ACC112 (cell line): ENCODE results near the gene KDM5D.

Experiments used
- H2AFZ ChIP-seq: fragments of 200-600 bp; sonication (generic); one replicate; pipeline ENCODE4 v1.6.0; 2017; ENCODE audit warnings: antibody characterized with exemption, low read length; ENCODE audit not compliant: unreplicated experiment
- H3K27ac ChIP-seq: fragments of 200-600 bp; sonication (generic); 2 replicates; pipeline ENCODE4 v1.5.1; 2014; ENCODE audit warnings: low read depth, mild to moderate bottlenecking, antibody characterized with exemption, low read length, moderate library complexity
- H3K27me3 ChIP-seq: fragments of 200-600 bp; sonication (generic); 2 replicates; pipeline ENCODE4 v1.6.1; 2014; ENCODE audit warnings: mild to moderate bottlenecking, antibody characterized with exemption, low read length, moderate library complexity, mixed read lengths; ENCODE audit not compliant: insufficient read depth
- H3K36me3 ChIP-seq: fragments of 200-600 bp; sonication (generic); 2 replicates; pipeline ENCODE4 v1.6.1; 2016; ENCODE audit warnings: mild to moderate bottlenecking, antibody characterized with exemption, low read length, moderate library complexity, mixed read lengths; ENCODE audit not compliant: insufficient read depth
- H3K4me1 ChIP-seq: fragments of 200-600 bp; sonication (generic); one replicate; pipeline ENCODE4 v1.6.1; 2016; ENCODE audit warnings: low read length, mixed read lengths; ENCODE audit not compliant: insufficient read depth, unreplicated experiment, control insufficient read depth
- H3K4me3 ChIP-seq: fragments of 200-600 bp; sonication (generic); 2 replicates; pipeline ENCODE4 v1.5.1; 2014; ENCODE audit warnings: mild to moderate bottlenecking, low read depth, low read length
- H3K79me2 ChIP-seq: fragments of 200-600 bp; sonication (generic); one replicate; pipeline ENCODE4 v1.6.0; 2016; ENCODE audit warnings: low read length; ENCODE audit not compliant: control insufficient read depth, unreplicated experiment, insufficient read depth

KDM5D gene

GRCh38 chrY:19744381-19745378 lies at the start of gene KDM5D:
TSS of gene KDM5D (minus strand) at chrY:19744726. CDS start at chrY:19744534, 192 bp downstream.
- Histone ChIP-seq H2AFZ (peak within 1 kb of the TSS; percentile 87), H3K27ac (peak within 1 kb of the TSS; percentile 93), H3K4me3 (peak within 1 kb of the TSS; percentile 92), H3K4me1 (no peaks in the 10 kb centered on the region), H3K79me2 (peaks cover 16% of the 10 kb centered on the region), H3K36me3 (peaks cover 10% of the 10 kb centered on the region; the same call in 1 of the 2 replicates), H3K27me3 (no peaks in the 10 kb centered on the region)

- Histone ChIP-seq H3K79me2 (no peaks in the 10 kb centered on the region), H2AFZ (no peak overlapping the region)
Measured at GRCh38 chrY:19768375-19768774, 23.8 kb upstream of the KDM5D start.

GRCh38 chrY:19743331-19743730 lies 1.2 kb downstream of the KDM5D start:
- H3K36me3 ChIP-seq, result peaks cover 15% of the 10 kb centered on the region; the same call in 1 of the 2 replicates
- H2AFZ ChIP-seq, result no peak overlapping the region
- peaks cover 16% of the 10 kb centered on the region for H3K79me2 ChIP-seq
- peak overlapping the region; percentile 93 for H3K27ac ChIP-seq
- peak overlapping the region; percentile 92 for H3K4me3 ChIP-seq
- no peaks in the 10 kb centered on the region for H3K27me3 ChIP-seq
- H3K4me1 ChIP-seq, result no peaks in the 10 kb centered on the region

More at GRCh38 chrY:19768375-19768774, 23.8 kb upstream of the KDM5D start:
- Histone ChIP-seq H3K4me1 (no peaks in the 10 kb centered on the region), H3K4me3 (no peak overlapping the region), H3K36me3 (no peaks in the 10 kb centered on the region), H3K27ac (no peak overlapping the region), H3K27me3 (no peaks in the 10 kb centered on the region)

- Histone ChIP-seq H3K79me2 (peaks cover 16% of the 10 kb centered on the region), H3K4me3 (no peak overlapping the region)
Measured at GRCh38 chrY:19742153-19742552, 2.4 kb downstream of the KDM5D start.

GRCh38 chrY:19734425-19734824 lies 10.1 kb downstream of the KDM5D start:
- Histone ChIP-seq H3K27me3 (no peaks in the 10 kb centered on the region), H3K4me3 (no peak overlapping the region), H3K27ac (no peak overlapping the region), H3K79me2 (peaks cover 2% of the 10 kb centered on the region), H3K4me1 (no peaks in the 10 kb centered on the region), H2AFZ (no peak overlapping the region), H3K36me3 (peaks cover 10% of the 10 kb centered on the region)

More at GRCh38 chrY:19742153-19742552, 2.4 kb downstream of the KDM5D start:
- Histone ChIP-seq H3K27me3 (no peaks in the 10 kb centered on the region), H3K27ac (no peak overlapping the region), H3K36me3 (peaks cover 16% of the 10 kb centered on the region; the same call in 1 of the 2 replicates), H2AFZ (no peak overlapping the region), H3K4me1 (no peaks in the 10 kb centered on the region)

GRCh38 chrY:19717950-19718349 lies 26.6 kb downstream of the KDM5D start:
- Histone ChIP-seq H3K27me3 (no peaks in the 10 kb centered on the region), H3K36me3 (no peaks in the 10 kb centered on the region), H2AFZ (no peak overlapping the region), H3K79me2 (peaks cover 4% of the 10 kb centered on the region), H3K4me3 (no peak overlapping the region), H3K27ac (no peak overlapping the region), H3K4me1 (no peaks in the 10 kb centered on the region)

DNA sequence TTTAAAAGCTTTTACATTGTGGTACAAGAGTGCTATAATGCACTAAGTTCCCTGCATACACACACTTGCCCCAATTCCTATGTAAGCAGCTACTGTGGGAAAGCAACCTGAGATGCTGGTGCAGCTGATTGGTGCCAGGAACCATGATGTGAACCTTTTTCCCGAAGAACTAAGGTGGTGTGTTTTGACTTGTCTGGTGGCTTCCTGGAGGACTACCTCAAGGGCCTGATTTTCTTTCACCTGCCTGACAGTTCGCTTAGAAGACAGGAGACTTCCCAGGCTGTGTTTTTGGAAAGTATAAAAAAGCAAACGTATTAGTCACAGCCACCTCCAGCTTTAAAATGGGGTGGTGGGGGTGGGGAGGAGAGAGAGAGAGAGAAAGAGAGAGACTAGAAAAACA lies 27.4 kb downstream of the KDM5D start:
- Histone ChIP-seq H3K79me2 (peaks cover under 1% of the 10 kb centered on the region), H3K27ac (no peak overlapping the region), H3K4me1 (no peaks in the 10 kb centered on the region), H2AFZ (no peak overlapping the region), H3K4me3 (no peak overlapping the region), H3K27me3 (no peaks in the 10 kb centered on the region), H3K36me3 (no peaks in the 10 kb centered on the region)

DNA sequence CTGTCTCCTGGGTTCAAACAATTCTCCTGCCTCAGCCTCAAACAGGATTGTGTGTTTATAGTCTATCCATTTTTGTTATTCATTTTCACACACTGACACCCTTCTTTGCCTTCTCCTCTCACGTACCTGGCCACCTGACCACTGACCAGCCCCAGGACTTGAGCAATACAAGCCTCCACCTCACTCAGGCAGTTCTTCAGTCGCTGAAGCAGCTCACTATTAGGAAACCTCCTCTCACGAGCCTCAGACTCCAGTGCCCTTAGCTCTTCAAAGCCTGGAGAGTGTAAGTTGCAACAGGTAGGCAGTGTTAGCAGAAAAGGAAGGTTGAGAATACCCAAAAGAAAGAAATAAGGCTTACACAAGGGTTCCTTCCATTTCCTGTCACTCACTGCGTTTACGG lies 29.3 kb downstream of the KDM5D start:
- H3K4me1 ChIP-seq, result no peaks in the 10 kb centered on the region
- H3K27ac ChIP-seq, result no peak overlapping the region
- no peak overlapping the region for H3K4me3 ChIP-seq
- no peaks in the 10 kb centered on the region for H3K27me3 ChIP-seq
- H2AFZ ChIP-seq, result no peak overlapping the region
- 0 out of 2 replicates have a peak, but pooled peaks cover 1% of the 10 kb centered on the region for H3K36me3 ChIP-seq
- no peaks in the 10 kb centered on the region for H3K79me2 ChIP-seq

GRCh38 chrY:19713430-19713829 lies 31.1 kb downstream of the KDM5D start:
- H3K27me3 ChIP-seq, result no peaks in the 10 kb centered on the region
- no peak overlapping the region for H3K27ac ChIP-seq
- H3K4me1 ChIP-seq, result no peaks in the 10 kb centered on the region
- H3K36me3 ChIP-seq, result 0 out of 2 replicates have a peak, but pooled peaks cover 2% of the 10 kb centered on the region
- H3K4me3 ChIP-seq, result no peak overlapping the region
- no peaks in the 10 kb centered on the region for H3K79me2 ChIP-seq
- no peak overlapping the region for H2AFZ ChIP-seq

DNA sequence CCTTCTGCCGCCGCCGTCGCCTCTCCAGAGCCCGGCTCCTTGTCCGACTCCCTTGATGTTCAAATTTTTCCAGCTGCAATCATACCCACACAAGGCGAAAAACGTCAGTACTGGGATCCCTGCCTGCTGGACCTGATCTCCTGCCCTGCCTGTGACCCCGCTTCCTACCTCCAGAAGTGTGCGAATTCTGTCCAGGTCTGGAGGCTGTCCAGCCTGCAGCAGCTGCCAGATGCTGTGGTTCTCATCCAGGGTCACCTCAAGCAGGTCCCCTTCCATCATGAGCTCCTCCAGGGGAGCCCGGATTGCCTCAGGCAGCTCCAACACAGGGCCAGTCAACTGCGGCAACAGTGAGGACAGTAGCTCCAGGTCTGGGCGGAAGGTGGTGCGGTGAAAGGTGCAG lies 38.3 kb downstream of the KDM5D start:
- no peaks in the 10 kb centered on the region for H3K27me3 ChIP-seq
- no peak overlapping the region for H3K4me3 ChIP-seq
- H3K79me2 ChIP-seq, result no peaks in the 10 kb centered on the region
- H3K4me1 ChIP-seq, result no peaks in the 10 kb centered on the region
- no peak overlapping the region for H2AFZ ChIP-seq
- H3K36me3 ChIP-seq, result peaks cover 2% of the 10 kb centered on the region; the same call in 1 of the 2 replicates
- no peak overlapping the region for H3K27ac ChIP-seq

- Histone ChIP-seq H3K27me3 (no peaks in the 10 kb centered on the region), H3K36me3 (no peaks in the 10 kb centered on the region; the same call in 1 of the 2 replicates), H2AFZ (no peak overlapping the region)
Measured at GRCh38 chrY:19698495-19698894, 46.0 kb downstream of the KDM5D start.

More at GRCh38 chrY:19698495-19698894, 46.0 kb downstream of the KDM5D start:
- no peaks in the 10 kb centered on the region for H3K4me1 ChIP-seq
- no peak overlapping the region for H3K27ac ChIP-seq
- no peaks in the 10 kb centered on the region for H3K79me2 ChIP-seq
- no peak overlapping the region for H3K4me3 ChIP-seq
